Measurements from ENCODE around the gene GRID2. TPM values are rescaled to one million over a fixed set of nuclear protein-coding genes. Genes with fewer than 3 reads are reported as not detected.

Gene GRID2
- total RNA-seq, 4 donors from 2014 or later = 0.33 TPM; not detected in 3

DNA sequence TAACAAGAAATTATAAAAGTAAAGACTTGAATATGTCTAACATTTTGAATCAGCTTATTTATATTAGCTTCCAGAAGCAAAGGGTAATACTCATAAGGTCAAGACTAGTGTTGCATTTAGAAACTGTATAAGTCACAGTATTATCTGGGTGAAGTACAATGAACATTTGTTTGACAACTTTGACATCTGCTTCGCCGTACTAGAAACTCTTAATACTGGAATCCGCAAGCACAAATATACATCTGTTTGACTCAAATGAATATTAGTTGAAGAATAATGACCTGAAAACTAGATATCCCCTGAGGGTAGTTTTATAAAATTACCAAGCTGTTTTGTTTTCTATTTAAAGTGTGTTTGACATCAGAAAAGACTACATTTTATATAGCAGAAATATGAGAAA, 1389.4 kb downstream of the GRID2 start:
- TF ChIP-seq CTCF (IDR thresholded peaks at IDR 0.05) = no peak
- no peak for TF ChIP-seq POLR2A (IDR thresholded peaks at IDR 0.05)
- Histone ChIP-seq H3K27me3 (no peaks in the 10 kb centered on the region), H3K9me3 (no peaks in the 10 kb centered on the region), H3K4me1 (no peaks in the 10 kb centered on the region), H3K36me3 (no peaks in the 10 kb centered on the region), H3K27ac (no peak overlapping the region), H3K4me3 (replicated peaks in 1 of 3) (no peak overlapping the region)
- intact Hi-C loops (cut with DNase I) = no loop called here
- DNase-seq = no peak
- 73% methylated on average over 3 of the region's 3 CpGs for WGBS, 2 donors

DNA sequence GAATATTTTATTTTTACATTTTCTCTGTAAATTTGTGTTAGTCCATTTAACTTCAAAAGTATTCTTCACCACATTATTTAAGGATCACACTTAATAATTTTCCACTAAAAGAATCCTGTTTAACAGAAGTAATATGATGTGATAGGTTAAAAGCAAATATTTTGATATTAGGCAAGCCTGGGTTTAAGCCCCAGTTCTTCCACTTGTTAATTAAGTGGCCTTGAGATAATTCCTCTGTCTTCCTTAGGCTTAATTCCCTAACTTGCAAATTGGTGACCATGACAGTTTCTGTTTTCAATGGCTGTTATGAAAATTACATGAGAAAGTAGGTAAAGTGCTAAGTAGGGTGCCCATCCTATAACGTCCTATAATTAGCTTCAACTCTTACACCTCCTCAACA, 1394.9 kb downstream of the GRID2 start:
- DNase-seq = no peak
- no peaks in the 10 kb centered on the region for H3K27me3 ChIP-seq
- TF ChIP-seq POLR2A (IDR thresholded peaks at IDR 0.05) (no peak), CTCF (IDR thresholded peaks at IDR 0.05) (no peak)
- H3K27ac ChIP-seq = no peak overlapping the region
- H3K4me1 ChIP-seq = no peaks in the 10 kb centered on the region
- 82 to 88% methylated on average over 1 of the region's 1 CpG for WGBS, 2 donors
- intact Hi-C loops (cut with DNase I) = no loop called here
- no peak overlapping the region for H3K4me3 ChIP-seq (replicated peaks in 1 of 3)
- no peaks in the 10 kb centered on the region for H3K36me3 ChIP-seq
- no peaks in the 10 kb centered on the region for H3K9me3 ChIP-seq

GRCh38 chr4:93700571-93700970, 1396.8 kb downstream of the GRID2 start:
- Histone ChIP-seq H3K36me3 (no peaks in the 10 kb centered on the region), H3K27ac (no peak overlapping the region), H3K27me3 (no peaks in the 10 kb centered on the region), H3K9me3 (no peaks in the 10 kb centered on the region), H3K4me1 (no peaks in the 10 kb centered on the region), H3K4me3 (replicated peaks in 1 of 3) (no peak overlapping the region)
- 45 to 53% methylated on average over 1 of the region's 1 CpG for WGBS, 2 donors
- intact Hi-C loops (cut with DNase I) = no loop called here
- TF ChIP-seq CTCF (IDR thresholded peaks at IDR 0.05) (no peak), POLR2A (IDR thresholded peaks at IDR 0.05) (no peak)
- no peak for DNase-seq

GRCh38 chr4:93710101-93710846, 1406.5 kb downstream of the GRID2 start:
- intact Hi-C loops (cut with DNase I) = no loop called here
- TF ChIP-seq POLR2A (IDR thresholded peaks at IDR 0.05) (no peak), CTCF (IDR thresholded peaks at IDR 0.05) (peak in 1 of 6 experiments; percentile 11)

DNA sequence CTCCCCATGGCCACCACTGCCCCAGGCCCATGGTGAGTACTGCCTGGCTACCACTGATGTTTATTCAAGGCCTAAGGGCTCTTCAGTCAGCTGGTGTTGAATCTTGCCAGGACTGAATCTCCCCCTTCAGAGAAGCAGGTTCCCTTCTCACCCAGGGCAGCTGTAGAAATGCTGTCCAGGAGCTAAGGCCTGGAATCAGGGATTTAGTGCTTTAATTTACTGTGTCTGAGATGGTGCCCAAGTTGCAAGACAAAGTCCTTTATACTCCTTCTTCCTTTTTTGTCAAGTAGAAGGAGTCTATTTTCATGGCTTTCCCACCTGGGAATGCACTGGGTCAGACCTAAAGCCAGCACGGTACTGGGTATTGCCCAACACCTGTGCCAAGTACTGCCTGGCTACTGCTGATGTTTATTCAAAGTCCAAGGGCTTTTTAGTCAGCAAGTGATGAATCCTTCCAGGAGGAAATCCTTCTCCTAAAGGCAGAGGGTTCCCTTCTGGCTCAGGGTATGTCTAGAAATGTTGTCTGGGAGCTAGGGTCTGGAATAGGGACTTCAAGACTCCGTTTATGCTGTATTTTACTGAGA, 1407.2 kb downstream of the GRID2 start:
- H3K36me3 ChIP-seq = no peaks in the 10 kb centered on the region
- H3K4me1 ChIP-seq = peaks cover 4 to 16% of the 10 kb centered on the region in 2 donors
- H3K9me3 ChIP-seq = no peaks in the 10 kb centered on the region
- WGBS, 2 donors = 55 to 64% methylated on average over 2 of the region's 2 CpGs
- no peaks in the 10 kb centered on the region for H3K27me3 ChIP-seq
- DNase-seq = peak; percentile 48 to 57
- no peak overlapping the region for H3K4me3 ChIP-seq (replicated peaks in 1 of 3)
- TF ChIP-seq POLR2A (IDR thresholded peaks at IDR 0.05) = no peak
- TF ChIP-seq CTCF (IDR thresholded peaks at IDR 0.05) = no peak
- peak overlapping the region in 2 of 3 donors; percentile 7 to 25 for H3K27ac ChIP-seq
- intact Hi-C loops (cut with DNase I) = no loop called here

More at GRCh38 chr4:93710101-93710846, 1406.5 kb downstream of the GRID2 start:
- H3K27ac ChIP-seq = peak overlapping the region in 2 of 3 donors; percentile 7 to 25
- 63 to 67% methylated on average over 6 of the region's 6 CpGs for WGBS, 2 donors
- peaks cover 4 to 16% of the 10 kb centered on the region in 2 donors for H3K4me1 ChIP-seq
- H3K36me3 ChIP-seq = no peaks in the 10 kb centered on the region
- H3K9me3 ChIP-seq = no peaks in the 10 kb centered on the region
- H3K4me3 ChIP-seq (replicated peaks in 1 of 3) = no peak overlapping the region
- H3K27me3 ChIP-seq = no peaks in the 10 kb centered on the region
- peak; percentile 40 to 46 for DNase-seq

Data from thyroid gland (tissue), 4 donors.